ENCODE measurements around the gene MACROD2.
"Not testable (repeated sequence)": the region's sequence is repeated elsewhere in the genome, so short reads cannot be mapped to it uniquely, and the experiment has no call there.

The MACROD2 gene

DNA sequence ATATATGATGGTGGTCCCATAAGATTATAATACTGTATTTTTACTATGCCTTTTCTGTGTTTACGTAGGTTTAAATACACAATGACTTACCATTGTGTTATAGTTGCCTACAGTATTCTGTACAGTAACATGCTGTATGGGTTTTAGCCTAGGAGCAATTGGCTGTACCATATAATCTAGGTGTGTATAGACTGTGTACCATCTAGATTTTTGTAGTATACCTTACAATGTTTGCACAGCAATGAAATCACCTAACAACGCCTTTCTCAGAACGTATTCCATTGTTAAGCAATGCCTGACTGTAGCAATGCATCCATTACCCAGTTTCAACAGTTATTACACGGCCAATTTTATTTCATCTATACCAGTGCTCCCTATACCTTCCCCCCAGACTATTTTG is 10.7 kb downstream of the MACROD2 start:
- H3K9me3 ChIP-seq (ENCODE audit: control insufficient read depth in 1 of 2, low read length in 2 of 2): no peaks in the 10 kb centered on the region
- no peaks in the 10 kb centered on the region for H3K27me3 ChIP-seq (ENCODE audit: low read depth, low read length)
- no peaks in the 10 kb centered on the region for H3K4me1 ChIP-seq (ENCODE audit: control insufficient read depth in 1 of 2, insufficient read depth in 2 of 2, low read length in 2 of 2)
- no peaks in the 10 kb centered on the region for H3K36me3 ChIP-seq (ENCODE audit: control insufficient read depth in 1 of 2, insufficient read depth in 2 of 2, low read length in 2 of 2)
- H3K27ac ChIP-seq (ENCODE audit: low read length): no peak overlapping the region
- H3K4me3 ChIP-seq (ENCODE audit: low read depth in 1 of 2, low read length in 2 of 2): no peak overlapping the region

DNA sequence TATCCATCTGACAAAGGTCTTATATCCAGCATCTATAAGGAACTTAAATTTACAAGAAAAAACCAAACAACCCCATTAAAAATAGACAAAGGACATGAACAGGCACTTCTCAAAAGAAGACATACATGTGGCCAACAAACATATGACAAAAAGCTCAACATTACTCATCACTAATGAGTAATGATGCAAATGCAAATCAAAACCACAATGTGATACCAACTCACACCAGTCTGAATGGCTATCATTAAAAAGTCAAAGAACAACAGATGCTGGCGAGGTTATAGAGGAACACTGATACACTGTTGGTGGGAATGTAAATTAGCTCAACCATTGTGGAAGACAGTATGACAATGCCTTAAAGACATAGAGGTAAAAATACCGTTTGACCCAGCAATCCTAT is 13.9 kb downstream of the MACROD2 start:
- no peak overlapping the region for H3K4me3 ChIP-seq (ENCODE audit: low read depth in 1 of 2, low read length in 2 of 2)
- peaks cover 5 to 6% of the 10 kb centered on the region in 2 donors for H3K9me3 ChIP-seq (ENCODE audit: control insufficient read depth in 1 of 2, low read length in 2 of 2)
- no peak overlapping the region for H3K27ac ChIP-seq (ENCODE audit: low read length)
- no peaks in the 10 kb centered on the region for H3K36me3 ChIP-seq (ENCODE audit: control insufficient read depth in 1 of 2, insufficient read depth in 2 of 2, low read length in 2 of 2)
- H3K27me3 ChIP-seq (ENCODE audit: low read depth, low read length): no peaks in the 10 kb centered on the region
- no peaks in the 10 kb centered on the region for H3K4me1 ChIP-seq (ENCODE audit: control insufficient read depth in 1 of 2, insufficient read depth in 2 of 2, low read length in 2 of 2)

DNA sequence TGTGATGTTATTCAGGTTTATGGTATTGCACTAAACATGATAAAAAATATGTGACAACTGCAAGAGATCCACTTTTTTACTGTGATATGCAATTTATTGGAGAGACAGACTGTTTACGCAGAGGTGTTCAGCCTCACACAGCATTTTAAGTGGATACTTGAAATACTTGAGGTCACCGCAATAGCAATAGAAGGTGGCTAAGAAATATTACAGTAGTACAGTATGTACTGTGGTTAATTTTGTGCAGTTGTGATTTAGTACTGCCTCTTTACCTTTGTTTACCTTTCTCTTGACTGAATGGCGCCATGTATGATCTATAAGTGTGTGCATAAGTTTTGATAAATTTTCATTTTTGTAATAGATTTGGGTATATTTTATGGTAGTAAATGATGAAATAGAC is 17.4 kb downstream of the MACROD2 start:
- Histone ChIP-seq H3K27me3 (ENCODE audit: low read depth, low read length) (no peaks in the 10 kb centered on the region), H3K4me1 (ENCODE audit: control insufficient read depth in 1 of 2, insufficient read depth in 2 of 2, low read length in 2 of 2) (no peaks in the 10 kb centered on the region), H3K4me3 (ENCODE audit: low read depth in 1 of 2, low read length in 2 of 2) (no peak overlapping the region), H3K27ac (ENCODE audit: low read length) (no peak overlapping the region), H3K9me3 (ENCODE audit: control insufficient read depth in 1 of 2, low read length in 2 of 2) (peaks cover 8 to 10% of the 10 kb centered on the region in 2 donors), H3K36me3 (ENCODE audit: control insufficient read depth in 1 of 2, insufficient read depth in 2 of 2, low read length in 2 of 2) (no peaks in the 10 kb centered on the region)

DNA sequence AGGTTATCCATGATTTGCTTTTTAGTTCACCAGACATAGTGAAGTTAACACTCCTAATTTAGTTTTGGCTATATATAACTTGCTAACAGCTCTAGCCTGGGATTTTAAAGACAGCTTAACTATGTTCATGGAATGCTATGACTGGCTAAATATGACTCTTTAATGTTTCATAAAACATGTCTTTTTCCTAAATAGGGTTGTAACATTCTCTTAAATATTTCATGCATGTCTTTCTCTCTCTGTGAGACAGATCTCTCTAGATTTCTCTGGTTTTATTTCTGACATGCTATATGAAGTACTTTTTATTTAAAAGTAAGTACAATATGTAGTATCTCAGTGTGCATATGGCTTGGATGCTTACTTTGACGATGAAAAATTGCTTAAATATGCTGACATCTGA is 35.7 kb downstream of the MACROD2 start:
- H3K36me3 ChIP-seq (ENCODE audit: control insufficient read depth in 1 of 2, insufficient read depth in 2 of 2, low read length in 2 of 2): no peaks in the 10 kb centered on the region
- H3K4me1 ChIP-seq (ENCODE audit: control insufficient read depth in 1 of 2, insufficient read depth in 2 of 2, low read length in 2 of 2): no peaks in the 10 kb centered on the region
- H3K9me3 ChIP-seq (ENCODE audit: control insufficient read depth in 1 of 2, low read length in 2 of 2): no peaks in the 10 kb centered on the region
- no peak overlapping the region for H3K27ac ChIP-seq (ENCODE audit: low read length)
- H3K4me3 ChIP-seq (ENCODE audit: low read depth in 1 of 2, low read length in 2 of 2): no peak overlapping the region
- no peaks in the 10 kb centered on the region for H3K27me3 ChIP-seq (ENCODE audit: low read depth, low read length)

DNA sequence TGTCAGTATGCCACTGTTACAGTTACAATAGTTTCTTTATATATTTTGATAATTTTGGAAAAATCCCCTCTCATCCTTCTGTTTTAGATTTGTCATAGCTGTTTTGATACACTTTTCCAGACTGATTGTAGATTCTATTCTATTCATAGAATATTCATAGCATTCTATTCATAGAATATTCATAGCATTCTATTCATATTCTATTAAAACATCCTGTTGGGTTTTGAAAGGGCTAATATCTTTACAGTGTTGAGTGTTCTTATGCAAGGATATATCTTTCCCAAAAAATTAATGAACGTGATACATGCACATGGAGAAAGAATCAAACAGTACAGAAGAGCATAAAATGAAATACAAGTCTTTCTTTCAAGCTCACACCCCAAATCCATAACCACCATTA is 38.0 kb downstream of the MACROD2 start:
- Histone ChIP-seq H3K4me1 (ENCODE audit: control insufficient read depth in 1 of 2, insufficient read depth in 2 of 2, low read length in 2 of 2) (no peaks in the 10 kb centered on the region), H3K36me3 (ENCODE audit: control insufficient read depth in 1 of 2, insufficient read depth in 2 of 2, low read length in 2 of 2) (no peaks in the 10 kb centered on the region), H3K27me3 (ENCODE audit: low read depth, low read length) (no peaks in the 10 kb centered on the region), H3K9me3 (ENCODE audit: control insufficient read depth in 1 of 2, low read length in 2 of 2) (no peaks in the 10 kb centered on the region), H3K27ac (ENCODE audit: low read length) (no peak overlapping the region), H3K4me3 (ENCODE audit: low read depth in 1 of 2, low read length in 2 of 2) (no peak overlapping the region)

DNA sequence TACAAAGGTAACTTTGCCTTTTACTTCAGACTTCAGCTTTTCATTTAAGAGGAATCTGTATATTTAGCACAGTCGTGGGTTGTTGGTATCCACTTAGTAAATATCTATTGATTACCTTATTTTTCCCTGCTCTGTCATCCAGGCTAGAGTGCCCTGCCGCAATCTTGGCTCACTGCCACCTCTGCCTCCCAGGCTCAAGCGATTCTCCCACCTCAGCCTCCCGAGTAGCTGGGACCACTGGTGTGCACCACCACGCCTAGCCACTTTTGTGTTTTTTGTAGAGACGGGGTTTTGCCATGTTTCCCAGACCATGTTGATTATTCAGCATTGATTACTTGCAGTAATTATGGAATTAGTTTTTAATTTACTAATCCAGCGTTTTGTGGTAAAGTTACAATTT is 41.3 kb downstream of the MACROD2 start:
- Histone ChIP-seq H3K27ac (ENCODE audit: low read length) (no peak overlapping the region), H3K27me3 (ENCODE audit: low read depth, low read length) (no peaks in the 10 kb centered on the region), H3K4me1 (ENCODE audit: control insufficient read depth in 1 of 2, insufficient read depth in 2 of 2, low read length in 2 of 2) (no peaks in the 10 kb centered on the region), H3K9me3 (ENCODE audit: control insufficient read depth in 1 of 2, low read length in 2 of 2) (no peaks in the 10 kb centered on the region), H3K4me3 (ENCODE audit: low read depth in 1 of 2, low read length in 2 of 2) (no peak overlapping the region), H3K36me3 (ENCODE audit: control insufficient read depth in 1 of 2, insufficient read depth in 2 of 2, low read length in 2 of 2) (no peaks in the 10 kb centered on the region)

DNA sequence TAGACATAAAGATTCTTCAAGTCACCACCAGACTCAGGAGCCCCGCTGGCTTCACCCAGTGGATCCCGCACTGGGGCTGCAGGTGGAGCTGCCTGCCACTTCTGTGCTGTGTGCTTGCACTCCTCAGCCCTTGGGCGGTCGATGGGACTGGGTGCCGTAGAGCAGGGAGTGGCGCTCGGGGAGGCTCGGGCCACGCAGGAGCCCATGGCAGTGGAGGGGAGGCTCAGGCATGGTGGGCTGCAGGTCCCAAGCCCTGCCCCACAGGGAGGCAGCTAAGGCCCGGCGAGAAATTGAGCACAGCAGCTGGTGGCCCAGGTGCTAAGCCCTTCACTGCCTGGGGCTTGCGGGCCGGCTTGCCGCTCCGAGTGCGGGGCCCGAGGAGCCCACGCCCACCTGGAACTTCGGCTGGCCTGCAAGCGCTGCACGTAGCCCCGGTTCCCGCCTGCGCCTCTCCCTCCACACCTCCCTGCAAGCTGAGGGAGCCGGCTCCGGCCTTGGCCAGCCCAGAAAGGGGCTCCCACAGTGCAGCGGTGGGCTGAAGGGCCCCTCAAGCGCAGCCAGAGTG is 49.5 kb downstream of the MACROD2 start:
- not testable (repeated sequence) for H3K4me3 ChIP-seq (ENCODE audit: low read depth in 1 of 2, low read length in 2 of 2); H3K9me3 ChIP-seq (ENCODE audit: control insufficient read depth in 1 of 2, low read length in 2 of 2); H3K4me1 ChIP-seq (ENCODE audit: control insufficient read depth in 1 of 2, insufficient read depth in 2 of 2, low read length in 2 of 2); H3K36me3 ChIP-seq (ENCODE audit: control insufficient read depth in 1 of 2, insufficient read depth in 2 of 2, low read length in 2 of 2); H3K27me3 ChIP-seq (ENCODE audit: low read depth, low read length); H3K27ac ChIP-seq (ENCODE audit: low read length)

DNA sequence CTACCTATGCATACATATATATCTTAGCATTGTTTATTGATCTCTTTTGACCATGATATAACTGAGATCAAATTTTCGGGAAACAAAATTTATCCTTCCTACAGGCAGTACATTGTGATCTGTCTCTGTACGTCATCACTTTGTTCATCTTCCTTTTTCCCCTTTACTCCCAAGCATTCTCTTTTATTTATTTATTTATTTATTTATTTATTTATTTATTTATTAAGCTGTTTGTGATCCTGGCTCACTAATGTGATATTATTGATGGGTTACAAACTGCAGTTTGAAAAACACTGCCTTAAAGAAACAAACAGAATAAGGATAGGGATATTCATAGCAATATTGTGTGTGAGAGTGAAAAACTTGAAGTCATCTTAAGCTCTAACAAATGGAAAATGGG is 51.2 kb downstream of the MACROD2 start:
- no peaks in the 10 kb centered on the region for H3K9me3 ChIP-seq (ENCODE audit: control insufficient read depth in 1 of 2, low read length in 2 of 2)
- no peaks in the 10 kb centered on the region for H3K4me1 ChIP-seq (ENCODE audit: control insufficient read depth in 1 of 2, insufficient read depth in 2 of 2, low read length in 2 of 2)
- no peak overlapping the region for H3K4me3 ChIP-seq (ENCODE audit: low read depth in 1 of 2, low read length in 2 of 2)
- H3K36me3 ChIP-seq (ENCODE audit: control insufficient read depth in 1 of 2, insufficient read depth in 2 of 2, low read length in 2 of 2): no peaks in the 10 kb centered on the region
- no peaks in the 10 kb centered on the region for H3K27me3 ChIP-seq (ENCODE audit: low read depth, low read length)
- no peak overlapping the region for H3K27ac ChIP-seq (ENCODE audit: low read length)

DNA sequence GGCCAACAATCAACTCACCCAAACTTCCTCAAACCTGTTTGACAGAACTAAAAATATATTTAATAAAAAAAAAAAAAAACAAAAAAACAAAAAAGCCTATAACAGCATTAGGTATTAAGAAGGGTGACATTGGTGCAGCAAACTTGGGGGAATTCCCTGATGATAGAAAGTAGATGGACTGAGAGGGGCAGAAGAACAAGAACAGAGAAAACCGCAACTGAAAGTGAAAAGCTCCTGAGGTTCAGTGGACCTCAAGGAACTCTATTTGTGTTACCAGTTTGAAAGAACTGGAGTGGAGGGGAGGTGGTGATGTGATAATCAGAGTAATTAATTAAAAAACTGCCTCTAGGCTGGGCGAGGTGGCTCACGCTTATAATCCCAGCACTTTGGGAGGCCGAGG is 53.8 kb downstream of the MACROD2 start:
- no peaks in the 10 kb centered on the region for H3K36me3 ChIP-seq (ENCODE audit: control insufficient read depth in 1 of 2, insufficient read depth in 2 of 2, low read length in 2 of 2)
- H3K9me3 ChIP-seq (ENCODE audit: control insufficient read depth in 1 of 2, low read length in 2 of 2): no peaks in the 10 kb centered on the region
- no peak overlapping the region for H3K27ac ChIP-seq (ENCODE audit: low read length)
- H3K4me3 ChIP-seq (ENCODE audit: low read depth in 1 of 2, low read length in 2 of 2): no peak overlapping the region
- no peaks in the 10 kb centered on the region for H3K27me3 ChIP-seq (ENCODE audit: low read depth, low read length)
- peaks cover 0 to under 1% of the 10 kb centered on the region in 2 donors for H3K4me1 ChIP-seq (ENCODE audit: control insufficient read depth in 1 of 2, insufficient read depth in 2 of 2, low read length in 2 of 2)

DNA sequence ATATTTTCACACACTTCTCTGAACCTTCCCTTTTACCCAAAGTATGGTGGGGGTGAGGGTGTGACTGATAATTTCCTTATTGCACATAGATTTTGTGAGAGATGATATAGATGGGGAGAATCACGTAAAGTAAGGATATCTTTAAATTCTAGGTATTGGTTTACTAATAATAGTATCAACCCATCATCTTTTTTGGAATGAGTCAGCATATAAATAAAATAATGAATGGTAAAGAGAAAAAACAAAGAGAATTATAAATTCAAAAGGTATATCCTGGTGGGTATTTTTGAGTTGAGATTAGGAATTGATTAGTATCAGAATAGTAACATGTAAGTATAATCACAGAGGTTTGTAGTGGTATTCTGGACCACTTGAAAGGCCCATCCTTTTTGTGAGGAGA is 56.1 kb downstream of the MACROD2 start:
- Histone ChIP-seq H3K27me3 (ENCODE audit: low read depth, low read length) (no peaks in the 10 kb centered on the region), H3K9me3 (ENCODE audit: control insufficient read depth in 1 of 2, low read length in 2 of 2) (no peaks in the 10 kb centered on the region), H3K36me3 (ENCODE audit: control insufficient read depth in 1 of 2, insufficient read depth in 2 of 2, low read length in 2 of 2) (no peaks in the 10 kb centered on the region), H3K4me3 (ENCODE audit: low read depth in 1 of 2, low read length in 2 of 2) (no peak overlapping the region), H3K27ac (ENCODE audit: low read length) (no peak overlapping the region), H3K4me1 (ENCODE audit: control insufficient read depth in 1 of 2, insufficient read depth in 2 of 2, low read length in 2 of 2) (peaks cover 0 to 7% of the 10 kb centered on the region in 2 donors)

DNA sequence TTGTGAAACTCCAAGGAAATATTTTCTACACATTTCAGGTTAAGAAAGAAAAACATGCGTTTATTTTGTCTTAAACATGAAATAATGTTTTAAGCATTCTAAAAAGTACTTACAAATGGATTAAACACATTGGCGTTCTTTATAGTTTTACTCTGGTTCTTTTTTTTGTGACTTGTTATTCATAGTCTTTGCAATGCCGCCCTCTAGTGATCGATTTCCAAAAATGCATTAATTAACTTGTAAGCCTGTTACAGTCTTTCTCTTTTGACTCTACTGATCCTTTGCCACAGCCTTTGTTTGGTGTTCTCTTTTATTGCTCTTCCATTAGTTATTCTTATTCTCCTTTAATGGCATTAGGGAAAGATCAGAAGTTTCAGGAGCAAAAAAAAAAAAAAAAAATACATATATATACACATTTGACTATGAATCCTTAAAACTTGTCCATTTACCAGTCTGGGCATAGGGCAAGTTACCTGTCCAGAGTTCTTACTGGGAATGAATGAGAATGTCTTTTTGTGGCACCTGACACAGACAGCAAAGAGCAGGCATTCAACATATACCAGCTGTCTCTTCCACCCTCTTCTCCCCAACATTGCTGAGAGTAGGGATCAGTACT is 59.9 kb downstream of the MACROD2 start:
- H3K4me1 ChIP-seq (ENCODE audit: control insufficient read depth in 1 of 2, insufficient read depth in 2 of 2, low read length in 2 of 2): peaks cover 0 to 7% of the 10 kb centered on the region in 2 donors
- H3K4me3 ChIP-seq (ENCODE audit: low read depth in 1 of 2, low read length in 2 of 2): no peak overlapping the region
- H3K9me3 ChIP-seq (ENCODE audit: control insufficient read depth in 1 of 2, low read length in 2 of 2): no peaks in the 10 kb centered on the region
- no peaks in the 10 kb centered on the region for H3K36me3 ChIP-seq (ENCODE audit: control insufficient read depth in 1 of 2, insufficient read depth in 2 of 2, low read length in 2 of 2)
- H3K27ac ChIP-seq (ENCODE audit: low read length): no peak overlapping the region
- no peaks in the 10 kb centered on the region for H3K27me3 ChIP-seq (ENCODE audit: low read depth, low read length)

DNA sequence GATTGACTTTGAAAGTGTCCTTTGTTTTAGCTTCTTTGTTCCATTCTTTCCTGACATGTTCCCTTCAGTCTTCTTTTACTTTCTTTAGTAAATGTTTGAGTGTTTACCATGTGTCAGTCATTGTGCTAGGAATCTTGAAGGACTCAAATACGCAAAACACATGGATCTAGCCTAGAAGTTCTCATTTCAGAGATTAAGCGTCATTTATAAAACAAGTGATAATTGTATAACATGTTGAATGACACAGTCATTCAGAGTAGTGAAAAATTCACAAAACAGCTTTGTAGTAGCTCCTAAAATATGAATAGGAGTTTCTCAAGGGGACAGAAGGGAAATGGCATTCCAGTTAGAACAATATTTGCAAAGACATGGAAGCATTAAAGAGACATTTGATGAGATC is 66.9 kb downstream of the MACROD2 start:
- Histone ChIP-seq H3K27ac (ENCODE audit: low read length) (no peak overlapping the region), H3K4me3 (ENCODE audit: low read depth in 1 of 2, low read length in 2 of 2) (no peak overlapping the region), H3K4me1 (ENCODE audit: control insufficient read depth in 1 of 2, insufficient read depth in 2 of 2, low read length in 2 of 2) (no peaks in the 10 kb centered on the region), H3K27me3 (ENCODE audit: low read depth, low read length) (no peaks in the 10 kb centered on the region), H3K9me3 (ENCODE audit: control insufficient read depth in 1 of 2, low read length in 2 of 2) (no peaks in the 10 kb centered on the region), H3K36me3 (ENCODE audit: control insufficient read depth in 1 of 2, insufficient read depth in 2 of 2, low read length in 2 of 2) (no peaks in the 10 kb centered on the region)

Data from muscle layer of duodenum (tissue), 2 donors.